A673 (cell line): ENCODE data around the gene SLC45A1. TPM values are rescaled to one million over a fixed set of nuclear protein-coding genes. Genes with fewer than 3 reads are reported as not detected.
A peak's percentile ranks its signal among the peaks of the same experiment; 100 is the strongest.

Experiments used
- BruUV-seq: library from RNA; stranded (reverse); fragments of 400-500 nt; replicated peaks from 2 replicates; lab custom pipeline; 2021; lab: Mats Ljungman, UMichigan
- CTCF ChIA-PET: fragments of 300-600 bp; sonication (Branson Sonifier 250); formaldehyde crosslinking; loops from one replicate; lab custom pipeline; 2022; ENCODE audit warnings: antibody characterized with exemption; lab: Charles Lee
- POLR2A ChIA-PET: fragments of 300-600 bp; sonication (Branson Sonifier 250); formaldehyde crosslinking; loops from one replicate; lab custom pipeline; 2022; ENCODE audit warnings: antibody characterized with exemption; ENCODE audit not compliant: low non-redundant PET; lab: Charles Lee
- DNase-seq: peaks from one replicate; pipeline ENCODE4 v3.0.0-alpha.2; 2015; ENCODE audit warnings: low spot score
- H3K27ac ChIP-seq: fragments of 200-600 bp; sonication (generic); 2 replicates; pipeline ENCODE4 v1.5.1; 2016; ENCODE audit warnings: mixed run types, low read depth, mild to moderate bottlenecking, mixed read lengths, antibody characterized with exemption, low read length; ENCODE audit not compliant: poor library complexity, severe bottlenecking
- H3K27me3 ChIP-seq: fragments of 200-600 bp; sonication (generic); replicated peaks from 2 replicates; pipeline ENCODE4 v1.6.1; 2017; ENCODE audit warnings: mixed run types, low read depth, mild to moderate bottlenecking, mixed read lengths, antibody characterized with exemption, low read length; ENCODE audit not compliant: insufficient read depth, poor library complexity
- H3K36me3 ChIP-seq: fragments of 200-600 bp; sonication (generic); 2 replicates; pipeline ENCODE4 v1.6.1; 2016; ENCODE audit warnings: mixed run types, mild to moderate bottlenecking, mixed read lengths, antibody characterized with exemption, low read length; ENCODE audit not compliant: insufficient read depth, poor library complexity, severe bottlenecking
- H3K4me1 ChIP-seq: fragments of 200-600 bp; sonication (generic); 2 replicates; pipeline ENCODE4 v1.6.1; 2017; ENCODE audit warnings: mixed run types, mild to moderate bottlenecking, mixed read lengths, antibody characterized with exemption, low read length; ENCODE audit not compliant: insufficient read depth, poor library complexity, severe bottlenecking
- H3K4me3 ChIP-seq: fragments of 200-600 bp; sonication (generic); 2 replicates; pipeline ENCODE4 v1.5.1; 2016; ENCODE audit warnings: low read depth, mixed run types, mild to moderate bottlenecking, mixed read lengths, low read length; ENCODE audit not compliant: poor library complexity, severe bottlenecking
- H3K9me3 ChIP-seq: fragments of 200-600 bp; sonication (generic); 2 replicates; pipeline ENCODE4 v1.6.1; 2016; ENCODE audit warnings: mixed run types, low read depth, mild to moderate bottlenecking, mixed read lengths, antibody characterized with exemption, low read length; ENCODE audit not compliant: poor library complexity, severe bottlenecking
- EZH2 ChIP-seq: fragments of 200-600 bp; sonication (generic); IDR thresholded peaks from 2 replicates; pipeline ENCODE4 v1.6.1; 2017; ENCODE audit warnings: borderline replicate concordance, low read depth, mild to moderate bottlenecking, mixed read lengths, antibody characterized with exemption, low read length; ENCODE audit not compliant: poor library complexity, severe bottlenecking
- intact Hi-C: fragments of 100-400 bp; cut with micrococcal nuclease; formaldehyde crosslinking; loops from one replicate; pipeline ENCODE4 v1.10.0; 2022; ENCODE audit not compliant: unreplicated experiment
- total RNA-seq: library from RNA; stranded (reverse); gene quantifications from 2 replicates; pipeline ENCODE4 v1.2.3, GENCODE V29; 2021
- TF ChIP-seq, protein P1 (sequence below): fragments of 300-800, 200-600 bp; sonication (generic); conservative IDR thresholded peaks from 2 replicates; pipeline ENCODE4 v1.5.1; 2017; ENCODE audit warnings: low read depth, mild to moderate bottlenecking, antibody characterized with exemption, low read length, moderate library complexity, mixed read lengths

SLC45A1 gene
- total RNA-seq, 1 experiment from 2014 or later, result 0.82 TPM

DNA sequence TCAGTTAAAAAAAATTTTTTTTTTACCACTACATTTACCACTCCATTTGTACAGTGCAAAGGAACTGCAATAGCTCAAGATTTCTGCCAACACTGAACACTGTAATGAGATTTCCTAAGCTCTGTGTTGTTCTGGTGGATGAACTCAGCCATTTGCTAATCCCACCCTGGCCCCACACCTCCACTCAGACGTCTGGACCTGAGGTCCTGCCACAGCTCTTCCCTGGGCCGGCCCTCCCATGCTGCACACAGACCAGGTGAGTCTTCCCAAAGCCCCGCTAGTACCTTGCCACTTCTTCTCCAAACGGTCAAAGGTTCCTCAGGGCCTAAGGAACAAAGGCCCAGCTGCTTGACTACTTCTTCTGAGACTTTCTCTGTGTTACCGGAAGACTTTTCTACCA lies 56.4 kb downstream of the SLC45A1 start:
- intact Hi-C loops, result loop anchor here (2.0 to 10.0 kb wide), 2 partner anchors 50 to 330 kb away; no protein-coding TSS in a partner anchor
- POLR2A ChIA-PET, result no interaction called here

DNA sequence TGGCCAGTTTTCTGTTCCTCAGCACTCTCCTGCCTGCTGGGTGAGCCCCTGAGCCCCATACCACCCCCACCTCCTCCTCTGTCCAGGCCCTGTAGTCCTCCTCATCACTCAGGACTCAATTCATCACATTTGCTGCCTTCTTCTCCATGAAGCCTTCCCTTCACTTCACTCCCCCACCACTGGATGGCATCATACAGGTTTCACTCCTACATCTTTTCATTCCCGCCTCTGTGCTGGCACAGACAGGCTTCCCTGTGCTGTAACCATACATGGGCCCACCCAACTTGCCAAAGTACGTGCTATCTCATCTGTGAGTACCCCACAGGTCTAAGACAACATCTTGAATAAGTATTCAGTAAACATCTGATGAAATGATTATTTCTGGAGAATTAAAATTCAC lies 56.9 kb downstream of the SLC45A1 start:
- H3K27ac ChIP-seq, result peak overlapping the region; percentile 76
- intact Hi-C loops, result loop anchor here (2.0 to 10.0 kb wide), 2 partner anchors 50 to 330 kb away; no protein-coding TSS in a partner anchor
- no peaks in the 10 kb centered on the region for H3K27me3 ChIP-seq
- no peaks in the 10 kb centered on the region for H3K9me3 ChIP-seq
- peak; percentile 74 for DNase-seq
- TF ChIP-seq EZH2, result no peak
- TF ChIP-seq, protein P1, sequence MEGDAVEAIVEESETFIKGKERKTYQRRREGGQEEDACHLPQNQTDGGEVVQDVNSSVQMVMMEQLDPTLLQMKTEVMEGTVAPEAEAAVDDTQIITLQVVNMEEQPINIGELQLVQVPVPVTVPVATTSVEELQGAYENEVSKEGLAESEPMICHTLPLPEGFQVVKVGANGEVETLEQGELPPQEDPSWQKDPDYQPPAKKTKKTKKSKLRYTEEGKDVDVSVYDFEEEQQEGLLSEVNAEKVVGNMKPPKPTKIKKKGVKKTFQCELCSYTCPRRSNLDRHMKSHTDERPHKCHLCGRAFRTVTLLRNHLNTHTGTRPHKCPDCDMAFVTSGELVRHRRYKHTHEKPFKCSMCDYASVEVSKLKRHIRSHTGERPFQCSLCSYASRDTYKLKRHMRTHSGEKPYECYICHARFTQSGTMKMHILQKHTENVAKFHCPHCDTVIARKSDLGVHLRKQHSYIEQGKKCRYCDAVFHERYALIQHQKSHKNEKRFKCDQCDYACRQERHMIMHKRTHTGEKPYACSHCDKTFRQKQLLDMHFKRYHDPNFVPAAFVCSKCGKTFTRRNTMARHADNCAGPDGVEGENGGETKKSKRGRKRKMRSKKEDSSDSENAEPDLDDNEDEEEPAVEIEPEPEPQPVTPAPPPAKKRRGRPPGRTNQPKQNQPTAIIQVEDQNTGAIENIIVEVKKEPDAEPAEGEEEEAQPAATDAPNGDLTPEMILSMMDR, result peak; percentile 66
- peaks cover 6% of the 10 kb centered on the region for H3K36me3 ChIP-seq
- no TSS peak for BruUV-seq
- CTCF ChIA-PET, result no interaction called here
- peaks cover 76% of the 10 kb centered on the region for H3K4me1 ChIP-seq
- POLR2A ChIA-PET, result no interaction called here
- H3K4me3 ChIP-seq, result no peak overlapping the region

More for the DNA sequence above, 56.4 kb downstream of the SLC45A1 start:
- CTCF ChIA-PET, result no interaction called here
- Histone ChIP-seq H3K36me3 (peaks cover 6% of the 10 kb centered on the region), H3K4me3 (peak overlapping the region; percentile 5), H3K9me3 (no peaks in the 10 kb centered on the region), H3K4me1 (peaks cover 76% of the 10 kb centered on the region), H3K27me3 (no peaks in the 10 kb centered on the region), H3K27ac (peak overlapping the region; percentile 76)
- no peak for DNase-seq
- BruUV-seq, result no TSS peak
- TF ChIP-seq EZH2, result no peak
- TF ChIP-seq, protein P1, result no peak

DNA sequence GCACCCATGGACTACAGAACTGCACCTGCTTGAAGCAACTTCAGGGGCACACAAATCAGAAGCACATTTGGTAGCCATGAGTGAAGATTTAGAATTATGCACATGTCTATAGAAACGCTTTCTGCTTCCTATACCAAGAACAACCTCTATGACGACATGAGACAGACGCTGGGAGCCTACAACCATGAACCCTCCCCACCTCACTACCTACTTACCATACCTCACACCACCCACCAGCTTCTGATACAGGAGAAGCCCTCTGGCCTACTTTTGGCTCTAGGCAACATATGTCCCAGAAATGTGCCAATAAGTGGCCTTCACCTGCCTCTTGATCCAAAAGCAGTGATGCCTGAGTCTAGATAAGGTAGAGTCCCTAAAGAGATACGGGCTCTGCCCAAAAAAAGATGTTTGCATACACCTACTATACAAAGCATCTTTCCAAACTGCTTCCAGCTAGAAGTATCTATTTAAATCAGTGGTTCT lies 58.5 kb downstream of the SLC45A1 start:
- H3K27me3 ChIP-seq, result no peaks in the 10 kb centered on the region
- no peak overlapping the region for H3K27ac ChIP-seq
- no peaks in the 10 kb centered on the region for H3K9me3 ChIP-seq
- H3K4me1 ChIP-seq, result peaks cover 64% of the 10 kb centered on the region
- no peak overlapping the region for H3K4me3 ChIP-seq
- TF ChIP-seq EZH2, result no peak
- TF ChIP-seq, protein P1, result no peak
- intact Hi-C loops, result loop anchor here (10.0 kb wide), 1 partner anchor 328 kb away; no protein-coding TSS in a partner anchor
- peaks cover 6% of the 10 kb centered on the region for H3K36me3 ChIP-seq
- POLR2A ChIA-PET, result no interaction called here
- BruUV-seq, result no TSS peak
- CTCF ChIA-PET, result no interaction called here
- no peak for DNase-seq
